ENCODE measurements around the gene TMPRSS9.
A peak's percentile ranks its signal among the peaks of the same experiment; 100 is the strongest.
"Not testable (repeated sequence)": the region's sequence is repeated elsewhere in the genome, so short reads cannot be mapped to it uniquely, and the experiment has no call there.

The TMPRSS9 gene

DNA sequence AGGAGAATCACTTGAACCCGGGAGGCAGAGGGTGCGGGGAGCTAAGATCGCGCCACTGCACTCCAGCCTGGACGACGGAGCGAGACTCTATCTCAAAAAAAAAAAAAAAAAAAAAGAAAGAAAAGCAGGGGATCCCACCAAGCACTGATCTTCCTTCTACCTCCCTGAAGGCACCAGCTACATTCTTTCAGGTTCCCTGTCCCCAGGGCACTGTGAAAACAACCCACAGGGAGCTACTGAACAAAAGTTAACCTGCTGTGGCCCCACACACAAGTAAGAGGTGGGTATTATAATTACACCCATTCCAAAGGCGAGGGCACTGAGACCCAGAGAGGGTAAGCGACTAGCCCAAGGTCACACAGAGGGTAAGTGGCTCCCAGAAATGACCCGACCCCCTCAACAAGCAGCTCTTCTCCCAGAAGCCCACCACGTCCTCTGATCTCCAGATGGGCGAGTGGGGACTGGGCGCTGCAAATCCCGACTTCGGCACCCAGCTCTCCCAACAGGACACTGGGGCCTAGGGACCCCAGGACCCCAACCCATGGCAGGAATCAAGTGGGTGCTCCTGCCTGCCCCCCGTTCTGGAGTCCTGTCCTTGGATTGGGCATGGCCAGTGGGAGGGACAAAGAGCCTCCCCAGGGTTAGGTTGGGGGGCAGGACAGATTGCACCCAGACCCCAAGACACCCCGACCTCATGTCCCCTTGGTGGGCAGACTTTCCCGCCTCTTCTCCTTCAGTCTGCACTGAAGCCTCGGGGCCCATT lies 94.3 kb downstream of the TMPRSS9 start:
- TF ChIP-seq CTCF (conservative IDR thresholded peaks at IDR 0.05; ENCODE audit: low read length): no peak
- no peak for DNase-seq (ENCODE audit: low read depth)
- H3K4me3 ChIP-seq (ENCODE audit: low read length): no peak overlapping the region

DNA sequence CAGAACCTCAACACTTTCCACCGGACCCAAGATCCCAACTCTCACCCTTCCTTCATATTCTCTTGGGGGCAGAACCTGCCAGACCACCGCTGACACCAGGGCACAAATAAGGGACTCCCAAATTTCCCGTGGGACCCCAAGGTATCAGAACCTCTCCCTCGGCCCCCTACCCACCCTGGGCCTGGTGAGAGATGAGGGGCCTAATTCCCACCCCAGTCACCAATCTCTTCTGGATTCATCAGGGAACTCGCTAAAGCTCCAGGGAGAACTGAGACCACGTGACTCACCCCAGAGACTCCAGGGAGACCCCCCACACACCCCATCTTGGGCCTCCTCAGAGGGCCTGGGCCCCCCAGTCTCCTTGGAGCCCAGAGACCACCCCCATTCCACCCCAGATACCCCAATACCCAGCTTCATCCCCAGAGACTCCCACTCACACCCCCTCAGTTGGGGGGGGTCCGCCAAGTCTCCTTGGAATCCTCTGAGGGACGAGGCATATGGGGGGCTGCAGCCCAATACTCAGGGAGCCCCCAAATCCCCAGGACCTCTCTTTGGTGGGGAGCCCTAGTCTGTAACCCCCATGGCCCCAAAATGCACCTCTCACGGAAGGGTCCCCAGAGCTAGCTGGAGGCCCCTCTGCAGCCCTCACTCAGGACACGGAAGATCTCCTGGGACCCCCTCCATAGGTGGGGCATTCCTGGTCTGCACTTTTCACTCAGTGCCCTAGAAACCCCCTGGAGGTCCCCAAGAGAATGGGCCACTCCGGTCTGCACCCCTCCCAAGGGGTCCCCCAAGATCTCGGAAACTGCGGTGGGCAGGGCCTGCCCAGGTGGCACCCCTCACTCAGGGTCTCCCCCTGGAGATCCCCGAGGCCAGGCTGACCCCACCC lies 95.1 kb downstream of the TMPRSS9 start:
- peak overlapping the region; percentile 79 for H3K4me3 ChIP-seq (ENCODE audit: low read length)
- DNase-seq (ENCODE audit: low read depth): no peak
- TF ChIP-seq CTCF (conservative IDR thresholded peaks at IDR 0.05; ENCODE audit: low read length): no peak

GRCh38 chr19:2455851-2456570 lies 95.9 kb downstream of the TMPRSS9 start:
- H3K4me3 ChIP-seq (ENCODE audit: low read length): peak overlapping the region; percentile 79
- no peak for TF ChIP-seq CTCF (conservative IDR thresholded peaks at IDR 0.05; ENCODE audit: low read length)
- no peak for DNase-seq (ENCODE audit: low read depth)

DNA sequence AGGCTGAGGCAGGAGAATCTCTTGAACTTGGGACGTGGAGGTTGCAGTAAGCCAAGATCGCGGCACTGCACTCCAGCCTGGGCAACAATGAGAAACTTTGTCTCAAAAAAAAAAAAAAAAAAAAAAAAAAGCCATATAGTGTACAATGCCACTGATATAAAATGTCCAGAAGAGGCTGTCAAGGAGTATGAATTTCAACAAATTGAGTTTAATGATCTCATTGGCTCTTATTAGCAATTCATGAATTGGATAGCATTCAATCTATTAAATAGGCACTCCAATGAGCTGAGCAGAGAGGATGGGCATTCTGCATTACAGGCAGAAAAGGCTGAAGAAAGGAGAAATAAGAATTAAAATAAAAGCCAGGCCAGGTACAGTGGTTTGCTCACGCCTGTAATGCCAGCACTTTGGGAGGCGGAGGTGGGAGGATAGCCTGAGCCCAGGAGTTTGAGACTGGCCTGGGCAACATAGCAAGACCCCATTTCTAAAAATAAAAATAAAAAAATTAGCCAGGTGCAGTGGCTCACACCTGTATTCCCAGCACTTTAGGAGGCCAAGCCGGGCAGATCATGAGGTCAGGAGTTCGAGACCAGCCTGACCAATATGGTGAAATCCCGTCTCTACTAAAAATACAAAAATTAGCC lies 97.5 kb downstream of the TMPRSS9 start:
- no peak for TF ChIP-seq CTCF (conservative IDR thresholded peaks at IDR 0.05; ENCODE audit: low read length)
- no peak for DNase-seq (ENCODE audit: low read depth)
- peak overlapping the region; percentile 53 for H3K4me3 ChIP-seq (ENCODE audit: low read length)

GRCh38 chr19:2458054-2458453 lies 98.0 kb downstream of the TMPRSS9 start:
- no peak for TF ChIP-seq CTCF (conservative IDR thresholded peaks at IDR 0.05; ENCODE audit: low read length)
- no peak for DNase-seq (ENCODE audit: low read depth)
- no peak overlapping the region for H3K4me3 ChIP-seq (ENCODE audit: low read length)

DNA sequence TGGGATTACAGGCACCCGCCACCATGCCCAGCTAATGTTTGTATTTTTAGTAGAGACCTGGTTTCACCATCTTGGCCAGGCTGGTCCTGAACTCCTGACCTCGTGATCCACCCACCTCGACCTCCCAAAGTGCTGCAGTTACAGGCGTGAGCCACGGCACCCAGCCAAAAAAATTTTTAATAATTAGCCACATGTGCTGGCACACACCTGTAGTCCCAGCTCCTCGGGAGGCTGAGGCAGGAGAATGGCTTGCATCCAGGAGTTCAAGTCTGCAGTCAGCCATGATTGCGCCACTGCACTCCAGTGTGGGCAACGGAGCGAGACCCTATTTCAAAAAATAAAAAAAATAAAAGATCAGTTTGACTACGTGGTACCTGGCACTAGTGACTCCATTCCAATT lies 98.7 kb downstream of the TMPRSS9 start:
- H3K4me3 ChIP-seq (ENCODE audit: low read length); DNase-seq (ENCODE audit: low read depth): not testable (repeated sequence)

GRCh38 chr19:2460245-2460644 lies 100.2 kb downstream of the TMPRSS9 start:
- no peak for TF ChIP-seq CTCF (conservative IDR thresholded peaks at IDR 0.05; ENCODE audit: low read length)
- no peak overlapping the region for H3K4me3 ChIP-seq (ENCODE audit: low read length)
- DNase-seq (ENCODE audit: low read depth): no peak
